Peyer's patch (tissue), 4 donors: ENCODE measurements around the gene RMC1. TPM values are rescaled to one million over a fixed set of nuclear protein-coding genes. Genes with fewer than 3 reads are reported as not detected.
A peak's percentile ranks its signal among the peaks of the same experiment; 100 is the strongest.

ENCODE experiments used
- DNase-seq, 3 donors: peaks; one replicate each; pipeline ENCODE4 v3.0.0-alpha.2; 2017 to 2019
- H3K27ac ChIP-seq, 4 donors: fragments of 200-600 bp; sonication (generic); one replicate each; pipeline ENCODE4 v1.5.1; 2016 to 2019
- H3K27me3 ChIP-seq, 2 donors: fragments of 200-600 bp; sonication (generic); one replicate each; pipeline ENCODE4 v1.5.1; 2019
- H3K36me3 ChIP-seq, 3 donors: fragments of 200-600 bp; sonication (generic); one replicate each; pipeline ENCODE4 v1.5.1; 2016 to 2019
- H3K4me1 ChIP-seq, 4 donors: fragments of 200-600 bp; sonication (generic); one replicate each; pipeline ENCODE4 v1.5.1; 2016 to 2019
- H3K4me3 ChIP-seq, 4 donors: fragments of 200-600 bp; sonication (generic); 1 replicate in 3 of 4; 2 replicates in 1 of 4; pipeline ENCODE4 v1.5.1; 2016 to 2019; ENCODE audit warnings: mild to moderate bottlenecking in 1 of 4
- H3K9me3 ChIP-seq, 4 donors: fragments of 200-600 bp; sonication (generic); one replicate each; pipeline ENCODE4 v1.5.1; 2016 to 2019; ENCODE audit warnings: mild to moderate bottlenecking in 1 of 4
- CTCF ChIP-seq, 6 experiments: fragments of 450-650 bp in 4 of 6; fragments of 200-600 bp in 2 of 6; sonication (generic) in 1 of 6; IDR thresholded peaks; one replicate each; pipeline ENCODE4 v1.5.1; 2017 to 2019; ENCODE audit warnings: antibody characterized with exemption in 6 of 6, mild to moderate bottlenecking in 3 of 6, moderate library complexity in 1 of 6
- POLR2A ChIP-seq, 2 donors: fragments of 450-650 bp; IDR thresholded peaks; one replicate each; pipeline ENCODE4 v1.5.1; 2017; ENCODE audit warnings: antibody characterized with exemption in 2 of 2, mild to moderate bottlenecking in 2 of 2, moderate library complexity in 2 of 2
- total RNA-seq, 4 donors: library from RNA; depleted of rRNA; stranded (reverse); fragments of >200 nt; gene quantifications; one replicate each; pipeline ENCODE4 v1.1.0, GENCODE V29; 2016

RMC1 gene
- total RNA-seq, 4 donors from 2014 or later = 15.7 to 42.2 (median 33.9) TPM

GRCh38 chr18:23548275-23548674 is 45.0 kb downstream of the RMC1 start:
- Histone ChIP-seq H3K27me3 (no peaks in the 10 kb centered on the region), H3K27ac (peak overlapping the region in 2 of 4 donors; percentile 12 to 45), H3K4me3 (no peak overlapping the region), H3K9me3 (no peaks in the 10 kb centered on the region), H3K36me3 (peaks cover 0 to 76% (median 3%) of the 10 kb centered on the region in 3 donors), H3K4me1 (peaks cover 0 to 5% (median 1%) of the 10 kb centered on the region in 4 donors)
- DNase-seq = no peak
- TF ChIP-seq CTCF (IDR thresholded peaks at IDR 0.05) = no peak
- no peak for TF ChIP-seq POLR2A (IDR thresholded peaks at IDR 0.05)

GRCh38 chr18:23548719-23549118 is 45.4 kb downstream of the RMC1 start:
- no peak overlapping the region for H3K4me3 ChIP-seq
- H3K27me3 ChIP-seq = no peaks in the 10 kb centered on the region
- peaks cover 0 to 76% (median 3%) of the 10 kb centered on the region in 3 donors for H3K36me3 ChIP-seq
- H3K4me1 ChIP-seq = peaks cover 0 to 5% (median 1%) of the 10 kb centered on the region in 4 donors
- no peak overlapping the region for H3K27ac ChIP-seq
- H3K9me3 ChIP-seq = no peaks in the 10 kb centered on the region
- no peak for TF ChIP-seq CTCF (IDR thresholded peaks at IDR 0.05)
- no peak for TF ChIP-seq POLR2A (IDR thresholded peaks at IDR 0.05)
- DNase-seq = no peak

GRCh38 chr18:23550898-23551297 is 47.6 kb downstream of the RMC1 start:
- H3K36me3 ChIP-seq = peaks cover 0 to 83% (median 0%) of the 10 kb centered on the region in 3 donors
- TF ChIP-seq POLR2A (IDR thresholded peaks at IDR 0.05) = no peak
- TF ChIP-seq CTCF (IDR thresholded peaks at IDR 0.05) = no peak

GRCh38 chr18:23551978-23552377 is 48.7 kb downstream of the RMC1 start:
- Histone ChIP-seq H3K4me1 (peaks cover 0 to 5% (median 1%) of the 10 kb centered on the region in 4 donors), H3K36me3 (peaks cover 0 to 86% (median 0%) of the 10 kb centered on the region in 3 donors), H3K4me3 (no peak overlapping the region), H3K27me3 (no peaks in the 10 kb centered on the region), H3K27ac (no peak overlapping the region), H3K9me3 (no peaks in the 10 kb centered on the region)
- DNase-seq = no peak
- TF ChIP-seq POLR2A (IDR thresholded peaks at IDR 0.05) (no peak), CTCF (IDR thresholded peaks at IDR 0.05) (no peak)

More at GRCh38 chr18:23550898-23551297, 47.6 kb downstream of the RMC1 start:
- DNase-seq = no peak
- Histone ChIP-seq H3K27ac (no peak overlapping the region), H3K4me1 (peaks cover 0 to 5% (median 1%) of the 10 kb centered on the region in 4 donors), H3K27me3 (no peaks in the 10 kb centered on the region), H3K9me3 (no peaks in the 10 kb centered on the region), H3K4me3 (no peak overlapping the region)

GRCh38 chr18:23552505-23552904 is 49.2 kb downstream of the RMC1 start:
- Histone ChIP-seq H3K27me3 (no peaks in the 10 kb centered on the region), H3K9me3 (no peaks in the 10 kb centered on the region), H3K4me3 (no peak overlapping the region), H3K27ac (no peak overlapping the region), H3K36me3 (peaks cover 0 to 85% (median 0%) of the 10 kb centered on the region in 3 donors), H3K4me1 (peaks cover 0 to 5% (median 0%) of the 10 kb centered on the region in 4 donors)
- no peak for DNase-seq
- TF ChIP-seq CTCF (IDR thresholded peaks at IDR 0.05) (no peak), POLR2A (IDR thresholded peaks at IDR 0.05) (no peak)

GRCh38 chr18:23553887-23554286 is 50.6 kb downstream of the RMC1 start:
- no peak for DNase-seq
- no peaks in the 10 kb centered on the region for H3K4me1 ChIP-seq
- H3K4me3 ChIP-seq = no peak overlapping the region
- peaks cover 0 to 89% (median 0%) of the 10 kb centered on the region in 3 donors for H3K36me3 ChIP-seq
- H3K9me3 ChIP-seq = no peaks in the 10 kb centered on the region
- no peak overlapping the region for H3K27ac ChIP-seq
- TF ChIP-seq POLR2A (IDR thresholded peaks at IDR 0.05) = no peak
- no peak for TF ChIP-seq CTCF (IDR thresholded peaks at IDR 0.05)
- H3K27me3 ChIP-seq = no peaks in the 10 kb centered on the region
